Gastroesophageal sphincter (tissue), 4 donors: ENCODE data around the gene PGLYRP2. TPM values are rescaled to one million over a fixed set of nuclear protein-coding genes. Genes with fewer than 3 reads are reported as not detected.
"Not testable (repeated sequence)": the region's sequence is repeated elsewhere in the genome, so short reads cannot be mapped to it uniquely, and the experiment has no call there.

Experiments used
- ATAC-seq: fragments of 150-250 bp; one replicate; pipeline ENCODE4 v1.9.1; 2016; ENCODE audit warnings: mild to moderate bottlenecking, moderate library complexity
- H3K27ac ChIP-seq, 4 donors: fragments of 200-600 bp; sonication (generic) in 3 of 4; 1 replicate in 3 of 4; 2 replicates in 1 of 4; pipeline ENCODE4 v1.5.1; 2016 to 2019
- H3K27me3 ChIP-seq: fragments of 200-600 bp; sonication (generic); one replicate; pipeline ENCODE4 v1.5.1; 2019
- H3K36me3 ChIP-seq, 2 donors: fragments of 200-600 bp; sonication (generic); one replicate each; pipeline ENCODE4 v1.5.1; 2019; ENCODE audit warnings: control low read depth in 1 of 2
- H3K4me1 ChIP-seq, 3 donors: fragments of 200-600 bp; sonication (generic); 1 replicate in 2 of 3; 2 replicates in 1 of 3; pipeline ENCODE4 v1.5.1; 2016 to 2019; ENCODE audit warnings: control low read depth in 2 of 3
- H3K4me3 ChIP-seq, 2 donors: fragments of 200-600 bp; sonication (generic); one replicate each; pipeline ENCODE4 v1.5.1; 2019; ENCODE audit warnings: mild to moderate bottlenecking in 1 of 2, moderate library complexity in 1 of 2
- H3K9me3 ChIP-seq, 3 donors: fragments of 200-600 bp; sonication (generic); one replicate each; pipeline ENCODE4 v1.5.1; 2017 to 2019; ENCODE audit warnings: control low read depth in 2 of 3
- EP300 ChIP-seq: sonication (generic); formaldehyde crosslinking; IDR thresholded peaks from one replicate; pipeline ENCODE4 v1.6.1; 2017; ENCODE audit warnings: antibody characterized with exemption, mild to moderate bottlenecking
- POLR2A ChIP-seq, 2 donors: fragments of 450-650 bp; IDR thresholded peaks; one replicate each; pipeline ENCODE4 v1.6.1; 2017; ENCODE audit warnings: antibody characterized with exemption in 2 of 2, mild to moderate bottlenecking in 2 of 2, moderate library complexity in 1 of 2
- POLR2AphosphoS5 ChIP-seq: sonication (generic); formaldehyde crosslinking; IDR thresholded peaks from one replicate; pipeline ENCODE4 v1.6.1; 2017; ENCODE audit warnings: antibody characterized with exemption
- WGBS, 2 donors: methylation state at CpG; one replicate each; pipeline ENCODE4 v1.1.5; 2018; ENCODE audit warnings: low coverage in 1 of 2; 5-methylcytosine and 5-hydroxymethylcytosine counted together
- total RNA-seq, 4 donors: library from RNA; depleted of rRNA; stranded (reverse); fragments of >200 nt; gene quantifications; one replicate each; pipeline ENCODE4 v1.1.0, GENCODE V29; 2016
- TF ChIP-seq, protein P1 (sequence below), 4 experiments: fragments of 200-600 bp in 2 of 4; fragments of 450-650 bp in 2 of 4; sonication (generic) in 1 of 4; IDR thresholded peaks; one replicate each; pipeline ENCODE4 v1.5.1; 2017 to 2019; ENCODE audit warnings: antibody characterized with exemption in 4 of 4, mild to moderate bottlenecking in 2 of 4, moderate library complexity in 2 of 4

The PGLYRP2 gene
- total RNA-seq, 4 donors from 2014 or later, result not detected

DNA sequence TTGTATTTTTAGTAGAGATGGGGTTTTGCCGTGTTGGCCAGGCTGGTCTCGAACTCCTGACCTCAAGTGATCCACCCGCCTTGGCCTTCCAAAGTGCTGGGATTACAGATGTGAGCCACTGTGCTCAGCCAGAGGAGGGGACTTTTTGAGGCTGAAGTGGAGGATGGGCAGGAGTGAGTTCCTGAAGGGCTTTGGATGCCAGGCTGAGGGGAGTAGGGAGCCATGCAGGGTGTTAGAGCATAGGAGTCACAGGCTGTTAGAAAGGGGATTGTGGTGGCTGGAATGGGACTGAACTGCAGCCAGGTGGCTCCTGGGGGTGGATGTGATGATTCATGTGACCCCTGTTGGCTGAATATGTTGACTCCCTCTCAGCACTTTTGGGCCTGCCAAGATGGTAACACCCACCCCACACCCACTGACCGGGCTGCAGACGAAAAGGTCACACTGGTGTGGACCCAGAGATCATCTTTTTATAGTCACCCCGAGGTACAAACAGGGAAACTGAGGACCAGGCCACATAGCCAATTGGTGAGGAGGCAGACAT lies 40.2 kb upstream of the PGLYRP2 start:
- peaks cover 0 to 18% (median 0%) of the 10 kb centered on the region in 3 donors for H3K9me3 ChIP-seq
- no peaks in the 10 kb centered on the region for H3K4me1 ChIP-seq
- TF ChIP-seq POLR2A (IDR thresholded peaks at IDR 0.05) (no peak), EP300 (no peak), POLR2AphosphoS5 (no peak)
- TF ChIP-seq, protein P1, sequence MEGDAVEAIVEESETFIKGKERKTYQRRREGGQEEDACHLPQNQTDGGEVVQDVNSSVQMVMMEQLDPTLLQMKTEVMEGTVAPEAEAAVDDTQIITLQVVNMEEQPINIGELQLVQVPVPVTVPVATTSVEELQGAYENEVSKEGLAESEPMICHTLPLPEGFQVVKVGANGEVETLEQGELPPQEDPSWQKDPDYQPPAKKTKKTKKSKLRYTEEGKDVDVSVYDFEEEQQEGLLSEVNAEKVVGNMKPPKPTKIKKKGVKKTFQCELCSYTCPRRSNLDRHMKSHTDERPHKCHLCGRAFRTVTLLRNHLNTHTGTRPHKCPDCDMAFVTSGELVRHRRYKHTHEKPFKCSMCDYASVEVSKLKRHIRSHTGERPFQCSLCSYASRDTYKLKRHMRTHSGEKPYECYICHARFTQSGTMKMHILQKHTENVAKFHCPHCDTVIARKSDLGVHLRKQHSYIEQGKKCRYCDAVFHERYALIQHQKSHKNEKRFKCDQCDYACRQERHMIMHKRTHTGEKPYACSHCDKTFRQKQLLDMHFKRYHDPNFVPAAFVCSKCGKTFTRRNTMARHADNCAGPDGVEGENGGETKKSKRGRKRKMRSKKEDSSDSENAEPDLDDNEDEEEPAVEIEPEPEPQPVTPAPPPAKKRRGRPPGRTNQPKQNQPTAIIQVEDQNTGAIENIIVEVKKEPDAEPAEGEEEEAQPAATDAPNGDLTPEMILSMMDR (IDR thresholded peaks at IDR 0.05), result no peak
- no peaks in the 10 kb centered on the region for H3K36me3 ChIP-seq
- peaks cover 50% of the 10 kb centered on the region for H3K27me3 ChIP-seq
- H3K4me3 ChIP-seq, result no peak overlapping the region
- ATAC-seq, result no peak
- no peak overlapping the region for H3K27ac ChIP-seq
- no CpG with 5 or more reads among the region's 6 CpGs for WGBS, 2 donors

DNA sequence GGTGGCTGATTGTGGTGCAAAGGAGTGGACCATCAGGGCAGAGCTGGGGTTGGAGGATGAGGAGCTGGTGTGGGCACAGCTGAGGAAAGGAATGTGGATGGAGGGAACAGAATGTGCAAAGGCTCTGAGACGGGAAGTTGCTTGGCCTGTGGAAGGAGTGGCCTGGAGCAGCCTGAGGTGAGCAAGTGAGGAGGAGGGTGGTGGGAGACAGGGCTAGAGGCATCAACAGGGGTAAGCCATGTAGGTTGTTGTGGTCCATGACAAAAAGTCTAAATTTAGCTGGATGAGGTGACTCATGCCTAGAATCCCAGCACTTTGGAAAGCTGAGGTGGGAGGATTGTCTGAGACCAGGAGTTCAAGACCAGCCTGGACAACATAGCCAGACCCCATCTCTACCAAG lies 38.5 kb upstream of the PGLYRP2 start:
- 67 to 70% methylated on average over 1 of the region's 1 CpG for WGBS, 2 donors
- no peak overlapping the region for H3K4me3 ChIP-seq
- no peak for ATAC-seq
- TF ChIP-seq, protein P1 (IDR thresholded peaks at IDR 0.05), result no peak
- TF ChIP-seq POLR2AphosphoS5, result no peak
- no peak for TF ChIP-seq POLR2A (IDR thresholded peaks at IDR 0.05)
- TF ChIP-seq EP300, result no peak
- H3K27ac ChIP-seq, result no peak overlapping the region
- peaks cover 0 to 18% (median 0%) of the 10 kb centered on the region in 3 donors for H3K9me3 ChIP-seq
- H3K36me3 ChIP-seq, result no peaks in the 10 kb centered on the region
- H3K4me1 ChIP-seq, result no peaks in the 10 kb centered on the region
- H3K27me3 ChIP-seq, result peaks cover 40% of the 10 kb centered on the region

DNA sequence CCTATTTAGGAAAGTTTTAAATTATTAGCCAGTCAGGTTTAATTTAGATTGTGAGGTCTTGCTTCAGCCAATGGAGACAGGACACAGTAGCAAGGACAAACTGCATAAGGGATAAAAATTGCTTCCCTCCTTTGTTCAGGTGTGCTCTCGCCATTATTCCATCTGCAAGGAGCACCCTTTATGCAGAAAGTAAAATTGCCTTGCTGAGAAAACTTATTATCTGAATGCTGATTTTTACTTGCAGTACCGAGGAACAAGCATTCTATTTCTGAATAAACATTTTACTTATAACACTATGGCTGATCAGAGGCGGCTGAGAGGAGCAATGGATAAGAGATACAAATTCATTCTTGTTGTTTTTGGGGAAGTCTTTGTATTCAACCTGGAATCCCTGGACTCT lies 37.1 kb upstream of the PGLYRP2 start:
- H3K4me3 ChIP-seq, result no peak overlapping the region
- peaks cover 0 to 18% (median 0%) of the 10 kb centered on the region in 3 donors for H3K9me3 ChIP-seq
- ATAC-seq, result no peak
- peaks cover 38% of the 10 kb centered on the region for H3K27me3 ChIP-seq
- 75 to 87% methylated on average over 3 of the region's 3 CpGs for WGBS, 2 donors
- TF ChIP-seq, protein P1 (IDR thresholded peaks at IDR 0.05), result no peak
- TF ChIP-seq POLR2A (IDR thresholded peaks at IDR 0.05) (no peak), EP300 (no peak), POLR2AphosphoS5 (no peak)
- no peaks in the 10 kb centered on the region for H3K4me1 ChIP-seq
- H3K36me3 ChIP-seq, result no peaks in the 10 kb centered on the region
- H3K27ac ChIP-seq, result no peak overlapping the region

DNA sequence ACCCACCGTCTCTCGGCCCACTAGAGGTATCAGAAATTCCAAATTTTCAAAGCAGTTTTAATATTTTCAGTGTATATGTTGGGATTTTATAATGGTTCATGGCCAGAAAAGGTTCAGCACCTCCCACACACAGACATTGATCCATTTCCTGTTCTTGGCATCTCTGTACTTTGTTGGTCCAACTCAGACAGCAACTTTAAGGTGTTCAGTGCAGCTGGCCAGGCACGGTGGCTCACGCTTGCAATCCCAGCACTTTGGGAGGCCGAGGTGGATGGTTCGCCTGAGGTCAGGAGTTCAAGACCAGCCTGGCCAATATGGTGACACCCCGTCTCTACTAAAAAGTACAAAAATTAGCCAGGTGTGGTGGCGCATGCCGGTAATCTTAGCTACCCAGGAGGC lies 35.9 kb upstream of the PGLYRP2 start:
- WGBS, 2 donors, result 82 to 93% methylated on average over 3 to 6 of the region's 9 CpGs
- H3K4me3 ChIP-seq, H3K36me3 ChIP-seq, H3K27ac ChIP-seq, H3K4me1 ChIP-seq, ATAC-seq: not testable (repeated sequence)
- H3K9me3 ChIP-seq, result peaks cover 0 to 18% (median 0%) of the 10 kb centered on the region in 3 donors
- peaks cover 50% of the 10 kb centered on the region for H3K27me3 ChIP-seq

DNA sequence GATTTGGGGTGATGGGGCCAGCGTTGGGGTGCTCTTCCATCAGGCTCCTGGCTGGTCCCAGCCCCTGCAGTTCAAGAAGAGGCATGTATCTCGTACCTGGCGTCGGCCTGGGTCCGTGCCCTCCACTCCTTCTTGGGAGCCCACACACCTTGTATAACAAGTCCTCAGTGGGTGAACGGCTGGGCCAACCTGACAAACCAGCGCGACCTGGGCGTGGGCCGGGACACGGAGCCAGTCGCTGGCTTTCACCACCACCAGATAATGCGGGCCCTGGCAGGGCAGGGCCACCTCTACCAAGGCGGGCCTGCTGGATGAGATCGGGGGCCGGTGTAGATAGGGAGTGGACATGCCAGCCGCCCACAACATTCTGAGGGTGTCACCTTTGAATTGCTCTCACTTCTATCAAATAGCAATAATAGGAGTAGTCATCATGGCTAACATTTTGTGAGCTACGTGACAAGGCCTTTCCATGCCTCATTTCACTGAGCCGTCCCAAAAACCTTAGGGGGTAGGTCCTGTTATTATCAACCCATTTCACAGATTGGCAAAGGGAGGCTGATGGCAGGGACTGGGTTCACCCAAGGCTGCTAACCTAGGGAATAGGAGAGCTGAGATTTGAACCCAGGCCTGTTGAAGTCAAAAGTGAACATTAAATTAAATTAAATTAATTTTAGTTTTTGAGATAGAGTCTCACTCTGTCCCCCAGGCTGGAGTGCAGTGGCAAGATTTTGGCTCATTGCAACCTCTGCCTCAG lies 32.5 kb upstream of the PGLYRP2 start:
- Histone ChIP-seq H3K4me3 (no peak overlapping the region), H3K36me3 (no peaks in the 10 kb centered on the region), H3K4me1 (peaks cover 0 to 8% (median 4%) of the 10 kb centered on the region in 3 donors), H3K27me3 (peaks cover 63% of the 10 kb centered on the region), H3K27ac (no peak overlapping the region), H3K9me3 (peaks cover 0 to 11% (median 0%) of the 10 kb centered on the region in 3 donors)
- TF ChIP-seq POLR2A (IDR thresholded peaks at IDR 0.05) (no peak), EP300 (no peak), POLR2AphosphoS5 (no peak)
- TF ChIP-seq, protein P1 (IDR thresholded peaks at IDR 0.05), result no peak
- WGBS, 2 donors, result 84 to 100% methylated on average over 1 to 4 of the region's 19 CpGs
- ATAC-seq, result no peak
